ENCODE measurements around the gene KLLN.
"Not testable (repeated sequence)": the region's sequence is repeated elsewhere in the genome, so short reads cannot be mapped to it uniquely, and the experiment has no call there.

Gene KLLN

DNA sequence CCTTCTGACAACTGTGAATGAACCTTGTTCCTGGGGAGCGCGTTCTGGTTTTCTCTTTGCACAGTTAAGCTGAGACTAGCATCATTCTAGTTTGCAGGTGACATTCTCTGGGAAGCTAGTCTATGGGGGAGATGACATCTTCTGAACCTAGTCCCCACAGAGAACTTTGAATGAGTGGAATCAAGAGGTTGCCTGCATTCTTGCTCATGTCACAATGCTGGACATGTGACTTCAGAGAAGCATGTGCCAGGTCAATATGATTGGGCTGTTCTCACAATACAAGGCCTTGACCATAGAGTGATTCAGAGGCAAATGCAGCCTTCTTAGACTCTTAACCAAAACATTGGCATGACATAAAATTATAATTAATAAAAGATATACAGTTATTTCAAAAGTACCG, 22.1 kb downstream of the KLLN start:
- DNase-seq: no peak

DNA sequence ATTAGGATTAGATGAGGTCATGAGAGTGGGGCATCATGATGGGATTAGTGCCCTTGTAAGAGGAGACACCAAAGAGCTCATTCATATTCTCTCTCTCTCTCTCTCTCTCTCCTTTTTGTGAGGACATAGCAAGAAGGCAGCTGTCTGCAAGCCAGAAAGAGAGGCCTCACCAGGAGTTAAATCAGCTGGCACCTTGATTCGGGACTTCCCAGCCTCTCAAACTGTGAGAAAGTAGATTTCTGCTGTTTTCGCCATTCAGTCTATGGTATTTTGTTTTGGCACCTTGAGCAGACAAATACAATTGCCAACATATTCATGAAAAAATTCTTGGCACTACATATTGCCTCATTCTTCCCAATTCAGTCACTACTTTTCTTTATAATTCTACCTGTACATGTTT, 24.7 kb downstream of the KLLN start:
- no peak for DNase-seq

DNA sequence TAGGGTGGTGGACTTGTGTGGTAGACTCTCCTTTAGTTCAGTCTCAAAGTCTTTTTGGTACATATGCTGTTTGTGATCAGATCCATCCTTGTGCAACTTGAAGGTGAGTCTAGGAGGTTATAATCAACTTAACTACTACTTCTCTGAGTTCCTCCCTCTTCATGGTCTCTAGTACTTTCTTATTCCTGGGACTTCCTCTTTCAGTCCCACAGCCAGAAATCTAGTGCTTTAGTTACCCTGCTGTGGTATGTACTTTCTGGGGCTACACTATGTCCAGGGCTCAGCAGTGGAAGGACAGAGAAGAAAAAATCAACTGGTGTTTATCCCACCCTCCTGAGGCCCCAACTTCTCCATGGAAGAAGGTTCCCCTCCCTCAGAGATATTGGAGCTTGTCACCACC, 25.9 kb downstream of the KLLN start:
- DNase-seq: no peak

DNA sequence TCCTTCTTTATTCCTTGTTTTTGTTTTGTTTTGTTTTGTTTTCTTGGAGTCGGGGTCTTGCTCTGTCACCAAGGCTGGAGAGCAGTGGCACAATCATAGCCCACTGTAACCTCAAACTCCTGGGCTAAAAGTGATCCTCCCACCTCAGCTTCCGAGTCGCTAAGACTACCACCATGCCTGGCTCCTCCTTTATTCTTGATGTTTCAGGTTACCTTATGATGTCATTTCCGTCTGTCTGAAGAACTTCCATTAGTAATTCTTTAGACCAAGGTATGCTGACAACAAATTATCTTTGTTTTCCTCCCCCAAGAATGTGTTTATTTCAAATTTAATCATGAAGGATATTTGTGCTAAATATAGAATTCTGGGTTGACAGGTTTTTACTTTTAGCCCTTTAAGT, 27.2 kb downstream of the KLLN start:
- DNase-seq: no peak

DNA sequence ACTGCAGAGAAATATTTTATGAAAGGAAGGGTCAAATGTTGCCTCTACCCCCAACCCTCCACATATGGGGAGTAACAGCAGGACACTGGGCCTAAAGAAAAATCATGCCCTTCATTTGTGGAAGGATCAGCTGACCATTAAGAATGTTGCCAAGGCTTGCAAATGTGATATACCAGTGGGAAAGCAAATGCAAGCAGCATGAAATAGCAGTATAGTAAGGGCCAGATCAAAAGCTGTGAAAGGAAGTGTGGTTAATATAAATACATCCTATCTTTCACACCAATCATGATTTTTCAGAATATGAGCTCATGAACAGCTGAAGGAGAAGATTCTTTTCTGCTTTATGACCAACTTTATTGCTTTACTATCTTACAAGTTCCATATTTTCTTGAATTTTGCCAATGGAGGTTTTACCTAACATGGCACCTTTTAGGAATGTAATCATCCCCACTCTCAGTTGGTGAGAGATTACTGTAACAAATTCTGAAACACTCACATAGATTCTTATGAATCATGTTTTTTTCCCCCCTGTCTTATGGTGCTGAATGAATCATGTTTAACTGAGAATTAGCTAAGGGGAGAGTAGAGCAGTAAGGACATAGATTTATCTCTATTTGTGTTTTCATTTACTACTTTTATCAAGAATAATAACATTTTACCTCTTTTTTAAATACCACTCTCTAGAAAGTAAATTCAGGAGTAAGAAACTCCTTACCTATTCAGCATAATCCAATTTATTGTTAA, 33.2 kb downstream of the KLLN start:
- no peak for DNase-seq

DNA sequence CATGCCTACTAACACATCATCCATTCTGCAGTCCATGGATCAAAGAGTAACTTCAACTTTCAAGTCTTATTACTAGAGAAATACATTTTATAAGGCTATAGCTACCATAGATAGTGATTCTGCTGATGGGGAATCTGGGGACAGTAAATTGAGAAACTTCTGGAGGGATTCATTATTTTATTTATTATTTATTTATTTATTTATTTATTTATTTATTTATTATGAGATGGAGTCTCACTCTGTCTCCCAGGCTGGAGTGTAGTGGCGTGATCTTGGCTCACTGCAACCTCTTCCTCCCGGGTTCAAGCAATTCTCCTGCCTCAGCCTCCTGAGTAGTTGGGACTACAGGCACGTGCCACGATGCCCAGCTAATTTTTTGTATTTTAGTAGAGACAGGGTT, 34.3 kb downstream of the KLLN start:
- DNase-seq: not testable (repeated sequence)

DNA sequence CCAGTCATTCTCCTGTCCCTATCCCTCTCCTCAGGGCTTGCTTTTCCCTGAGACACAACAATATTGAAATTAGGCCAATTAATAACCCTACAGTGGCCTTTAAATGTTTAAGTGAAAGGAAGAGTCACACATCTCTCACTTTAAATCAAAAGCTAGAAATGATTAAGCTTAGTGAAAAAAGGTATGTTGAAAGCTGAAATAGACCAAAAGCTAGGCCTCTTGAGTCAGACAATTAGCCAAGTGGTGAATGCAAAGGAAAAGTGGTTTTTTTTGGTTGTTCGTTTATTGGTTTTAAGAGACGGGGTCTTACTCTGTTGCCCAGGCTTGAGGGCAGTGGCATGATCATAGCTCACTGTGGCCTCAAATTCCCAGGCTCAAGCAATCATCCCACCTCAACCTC, 35.7 kb downstream of the KLLN start:
- DNase-seq: no peak

DNA sequence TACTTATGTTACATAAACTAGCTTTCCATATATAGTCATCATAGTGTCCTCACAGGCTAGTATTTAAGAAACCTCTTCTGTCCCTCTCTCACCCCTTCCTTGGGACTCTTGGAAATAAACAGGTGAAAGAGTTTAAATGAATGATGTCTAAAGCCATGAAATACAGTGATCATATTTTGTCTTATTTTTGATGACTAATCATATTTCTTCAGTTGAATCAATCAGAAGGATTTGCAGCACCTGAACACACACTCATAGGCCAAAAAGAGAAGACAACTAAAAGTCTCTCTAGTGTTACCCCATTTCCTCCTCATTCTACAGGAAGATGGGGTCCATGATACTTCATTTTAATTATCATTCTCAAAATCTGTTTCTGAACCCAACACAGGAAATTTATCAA, 36.7 kb downstream of the KLLN start:
- no peak for DNase-seq

DNA sequence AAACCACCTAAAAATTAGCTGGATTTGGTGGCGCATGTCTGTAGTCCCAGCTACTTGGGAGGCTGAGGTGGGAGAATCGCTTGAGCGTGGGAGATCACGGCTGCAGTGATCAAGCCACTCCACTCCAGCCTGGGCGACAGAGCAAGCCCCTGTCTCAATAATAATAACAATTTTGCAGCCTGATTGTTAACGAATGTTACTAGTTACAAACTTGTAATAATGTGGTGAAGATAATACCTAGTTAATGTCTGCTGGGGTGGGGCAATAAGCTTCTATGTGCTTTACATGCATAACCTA, 44.1 kb downstream of the KLLN start:
- no peak for DNase-seq

DNA sequence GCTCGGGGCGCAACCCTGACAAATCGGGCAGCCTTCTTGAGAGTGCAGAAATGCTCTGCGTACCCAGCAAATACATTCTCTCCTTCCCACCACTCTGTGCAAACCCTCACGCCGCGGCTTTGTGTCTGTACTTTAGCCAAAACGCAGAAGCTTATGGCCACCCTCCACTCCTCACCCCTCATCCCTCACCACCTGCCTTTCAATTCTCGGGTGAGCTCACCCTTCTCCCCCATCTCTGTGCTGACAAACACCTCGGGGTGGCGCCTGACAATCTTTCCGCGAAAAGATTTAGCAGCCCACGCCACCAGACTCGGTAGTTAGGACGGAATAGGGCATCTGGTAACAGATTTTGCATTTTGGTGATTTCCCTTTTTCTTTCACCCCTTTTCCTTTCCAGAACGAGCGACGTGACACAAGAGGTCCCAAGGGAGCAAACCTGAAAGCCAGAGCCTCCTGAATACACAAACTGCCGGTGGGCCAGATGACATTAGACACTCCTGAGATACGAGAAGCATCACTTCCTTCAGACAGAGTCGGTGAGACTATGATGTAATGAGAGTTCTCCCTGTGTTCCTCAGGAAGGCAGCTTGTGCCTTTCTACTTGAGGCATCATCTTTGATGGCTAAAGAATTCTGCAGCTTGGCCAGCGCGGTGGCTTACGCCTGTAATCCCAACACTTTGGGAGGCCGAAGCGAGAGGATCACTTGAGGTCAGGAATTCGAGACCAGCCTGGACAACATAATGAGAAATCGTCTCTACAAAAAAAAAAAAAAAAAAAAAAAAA, 44.6 kb downstream of the KLLN start:
- peak; percentile 37 to 57 (median 48) for DNase-seq

DNA sequence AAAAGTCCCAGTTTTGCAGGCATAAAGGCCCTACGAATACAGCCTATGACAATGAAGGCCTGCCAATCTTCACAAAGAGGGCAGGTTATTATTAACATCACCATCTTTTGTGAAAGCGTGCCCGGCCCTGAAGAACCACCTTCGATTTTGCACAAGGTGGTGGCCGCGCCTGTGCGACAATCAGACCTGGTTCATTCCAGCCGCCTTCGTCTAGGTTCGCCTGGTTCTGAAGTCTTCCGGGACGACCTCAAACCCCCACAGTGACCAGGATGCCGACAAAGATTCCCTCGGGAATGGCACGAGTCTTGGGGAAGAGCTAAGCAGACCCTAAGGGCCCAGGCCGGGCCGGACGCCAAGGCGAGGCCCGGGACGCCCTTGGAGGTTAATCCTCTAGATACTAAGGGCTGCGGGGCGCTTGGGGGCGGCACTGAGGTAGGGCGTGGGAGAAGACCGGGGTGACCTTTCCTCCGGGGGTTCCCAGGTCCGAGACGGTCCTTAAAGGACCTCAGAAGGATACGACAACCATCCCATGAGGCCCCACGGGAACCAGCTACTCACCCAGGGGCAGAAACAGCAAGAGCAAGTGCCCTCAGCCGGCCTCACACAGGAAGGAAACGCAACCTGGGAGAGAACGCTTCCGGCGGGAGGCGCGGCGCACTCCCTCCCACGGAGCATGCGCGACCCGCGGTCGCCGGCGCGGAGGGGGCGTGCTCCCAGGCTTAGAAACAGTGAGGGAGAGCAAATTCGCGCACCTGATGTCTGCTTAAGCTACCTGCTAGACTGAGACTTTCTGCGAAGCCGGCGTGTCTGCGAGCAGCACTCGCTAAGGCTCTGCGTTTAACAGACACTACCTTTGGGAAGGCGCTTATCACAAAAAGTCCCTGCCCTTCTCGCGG, 45.5 kb downstream of the KLLN start, which contains the start of gene ATAD1:
Gene ATAD1, minus strand, starts transcription at position 618 of the 896 bp plus-strand sequence. CDS start 3,627 bp downstream, outside the sequence.
- DNase-seq: peak; percentile 67 to 84 (median 72)

DNA sequence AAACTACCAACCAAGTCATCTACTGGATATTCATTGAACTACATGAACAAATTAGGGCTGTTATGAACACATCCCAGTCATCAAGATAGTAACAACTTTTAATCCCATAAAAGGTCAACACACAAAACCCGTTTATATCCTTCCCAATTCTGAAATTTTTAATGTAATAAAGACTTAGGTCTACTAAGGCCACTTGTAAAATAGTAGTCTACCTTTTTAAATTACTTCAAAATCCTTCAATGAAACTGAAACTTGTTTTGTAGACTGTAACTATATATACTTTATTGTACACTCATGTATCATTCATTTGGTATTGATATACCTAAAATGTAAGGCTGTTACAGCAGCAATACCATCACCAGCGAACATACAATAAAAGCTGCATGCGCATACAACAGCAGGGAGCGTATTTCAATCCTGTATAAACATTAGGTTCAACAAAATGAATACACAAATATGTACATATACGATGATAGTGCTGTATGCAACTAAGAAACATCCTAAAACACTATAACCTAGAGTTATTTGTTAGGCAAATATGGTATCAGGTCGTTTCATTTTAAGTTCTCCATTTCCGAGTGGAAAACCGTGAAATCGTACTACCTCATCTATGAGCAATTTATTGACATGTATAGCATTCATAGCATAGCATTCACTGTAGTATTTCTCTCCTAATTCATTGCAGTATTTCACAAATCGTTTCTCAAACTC, 46.3 kb downstream of the KLLN start:
- no peak for DNase-seq

DNA sequence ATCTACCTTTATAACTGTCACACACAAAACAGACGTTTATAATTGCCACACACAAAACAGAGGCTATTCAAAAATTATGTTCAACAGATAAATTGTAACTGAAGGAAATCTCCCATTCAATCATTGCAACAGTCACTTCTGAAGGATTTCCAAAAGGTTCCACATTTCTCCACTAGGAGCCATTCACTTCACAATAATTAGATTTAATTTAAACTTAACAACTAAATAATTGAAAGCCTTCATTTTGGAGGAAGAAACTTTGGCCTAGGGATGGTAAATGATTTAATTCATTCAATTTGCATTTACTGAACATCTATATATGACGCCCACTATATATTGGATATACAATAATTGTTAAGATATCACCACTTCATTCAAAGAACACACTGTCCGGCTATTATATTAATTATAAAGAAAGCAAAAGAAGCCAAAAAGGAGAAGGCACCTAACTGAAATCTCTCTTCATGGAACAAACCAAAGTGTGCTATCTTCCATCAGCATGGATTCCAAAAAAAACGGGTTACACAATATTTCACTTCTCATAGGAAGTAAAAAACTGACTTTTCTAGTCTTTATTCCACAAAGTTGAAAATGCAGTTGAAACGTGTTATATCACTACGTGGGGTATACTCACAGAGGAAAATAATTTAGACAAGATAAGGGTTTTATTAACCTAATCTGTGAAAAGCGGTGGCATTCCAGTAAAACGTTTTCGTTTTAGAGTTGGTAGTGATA, 47.0 kb downstream of the KLLN start:
- DNase-seq: no peak
